IPS DF 6.9 (cell line): ENCODE results near the gene ADGRL3.
"Not testable (repeated sequence)": the region's sequence is repeated elsewhere in the genome, so short reads cannot be mapped to it uniquely, and the experiment has no call there.

Experiments used
- DNase-seq: peaks from one replicate; pipeline ENCODE4 v3.0.0-alpha.2; 2013; ENCODE audit warnings: low read depth, low spot score
- H3K27ac ChIP-seq: one replicate; pipeline ENCODE4 v1.5.1; 2013; ENCODE audit warnings: low read length, control low read depth
- H3K27me3 ChIP-seq: 2 replicates; pipeline ENCODE4 v1.6.1; 2013; ENCODE audit warnings: mild to moderate bottlenecking, low read length; ENCODE audit not compliant: control insufficient read depth, insufficient read depth
- H3K36me3 ChIP-seq: 2 replicates; pipeline ENCODE4 v1.6.1; 2013; ENCODE audit warnings: low read length; ENCODE audit not compliant: control insufficient read depth, insufficient read depth
- H3K4me1 ChIP-seq: 2 replicates; pipeline ENCODE4 v1.6.1; 2013; ENCODE audit warnings: low read length; ENCODE audit not compliant: control insufficient read depth, insufficient read depth
- H3K4me3 ChIP-seq: 2 replicates; pipeline ENCODE4 v1.5.1; 2013; ENCODE audit warnings: mild to moderate bottlenecking, low read length
- H3K9me3 ChIP-seq: 2 replicates; pipeline ENCODE4 v1.6.1; 2013; ENCODE audit warnings: low read length, inconsistent platforms; ENCODE audit not compliant: control insufficient read depth, insufficient read depth
- WGBS: extraction: QIAGEN DNeasy Blood & Tissue Kit; methylation state at CpG from one replicate; pipeline ENCODE4 v1.1.7; 2013; ENCODE audit warnings: mixed read lengths, missing lambda C conversion rate; ENCODE audit not compliant: insufficient read length, insufficient coverage; 5-methylcytosine and 5-hydroxymethylcytosine counted together

The ADGRL3 gene

GRCh38 chr4:61335241-61335763, 135.2 kb downstream of the ADGRL3 start:
- WGBS = no CpG with 5 or more reads among the region's 3 CpGs
- Histone ChIP-seq H3K4me3 (no peak overlapping the region), H3K9me3 (no peaks in the 10 kb centered on the region), H3K27me3 (no peaks in the 10 kb centered on the region), H3K36me3 (no peaks in the 10 kb centered on the region), H3K4me1 (peaks cover 3% of the 10 kb centered on the region; the same call in 1 of the 2 replicates), H3K27ac (no peak overlapping the region)
- no peak for DNase-seq

GRCh38 chr4:61336488-61336887, 136.4 kb downstream of the ADGRL3 start:
- no peaks in the 10 kb centered on the region for H3K27me3 ChIP-seq
- no peaks in the 10 kb centered on the region for H3K9me3 ChIP-seq
- H3K4me3 ChIP-seq = no peak overlapping the region
- WGBS = no CpG with 5 or more reads among the region's 5 CpGs
- DNase-seq = no peak
- H3K36me3 ChIP-seq = no peaks in the 10 kb centered on the region
- H3K27ac ChIP-seq = no peak overlapping the region
- H3K4me1 ChIP-seq = peaks cover 3% of the 10 kb centered on the region; the same call in 1 of the 2 replicates

DNA sequence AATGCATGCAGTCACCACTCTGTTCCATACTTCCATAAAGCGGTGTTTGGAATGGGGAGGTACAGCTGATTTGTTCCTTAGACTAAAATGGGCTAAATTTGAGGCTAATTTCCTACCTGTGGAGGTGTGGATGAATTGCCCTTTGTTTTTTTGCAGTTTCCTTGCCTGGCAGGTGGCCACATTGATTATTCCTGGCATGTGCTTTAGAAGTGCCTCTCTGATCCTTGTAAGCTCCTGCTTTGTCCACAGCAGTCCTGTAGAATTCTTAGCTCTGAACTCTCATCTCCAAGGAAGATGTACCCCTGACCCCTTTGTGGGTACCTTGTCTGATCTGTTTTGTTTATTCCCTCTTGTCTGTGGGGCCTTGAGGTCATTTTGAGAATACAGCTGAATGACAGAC, 136.8 kb downstream of the ADGRL3 start:
- DNase-seq = peak; percentile 35
- Histone ChIP-seq H3K27me3 (no peaks in the 10 kb centered on the region), H3K4me1 (peaks cover 3% of the 10 kb centered on the region; the same call in 1 of the 2 replicates), H3K27ac (no peak overlapping the region), H3K4me3 (no peak overlapping the region), H3K36me3 (no peaks in the 10 kb centered on the region), H3K9me3 (no peaks in the 10 kb centered on the region)
- no CpG with 5 or more reads among the region's 1 CpG for WGBS

- Histone ChIP-seq H3K9me3 (no peaks in the 10 kb centered on the region), H3K4me3 (no peak overlapping the region), H3K27me3 (no peaks in the 10 kb centered on the region), H3K36me3 (no peaks in the 10 kb centered on the region), H3K4me1 (peaks cover 3% of the 10 kb centered on the region; the same call in 1 of the 2 replicates), H3K27ac (no peak overlapping the region)
- no CpG with 5 or more reads among the region's 3 CpGs for WGBS
- DNase-seq = no peak
Observed at GRCh38 chr4:61342061-61342460, 141.9 kb downstream of the ADGRL3 start.

- no peak for DNase-seq
- no peak overlapping the region for H3K4me3 ChIP-seq
- H3K27me3 ChIP-seq = no peaks in the 10 kb centered on the region
- H3K4me1 ChIP-seq = no peaks in the 10 kb centered on the region
- H3K27ac ChIP-seq = no peak overlapping the region
- no peaks in the 10 kb centered on the region; the same call in 1 of the 2 replicates for H3K9me3 ChIP-seq
- H3K36me3 ChIP-seq = no peaks in the 10 kb centered on the region
Observed at GRCh38 chr4:61350932-61351331, 150.8 kb downstream of the ADGRL3 start.

DNA sequence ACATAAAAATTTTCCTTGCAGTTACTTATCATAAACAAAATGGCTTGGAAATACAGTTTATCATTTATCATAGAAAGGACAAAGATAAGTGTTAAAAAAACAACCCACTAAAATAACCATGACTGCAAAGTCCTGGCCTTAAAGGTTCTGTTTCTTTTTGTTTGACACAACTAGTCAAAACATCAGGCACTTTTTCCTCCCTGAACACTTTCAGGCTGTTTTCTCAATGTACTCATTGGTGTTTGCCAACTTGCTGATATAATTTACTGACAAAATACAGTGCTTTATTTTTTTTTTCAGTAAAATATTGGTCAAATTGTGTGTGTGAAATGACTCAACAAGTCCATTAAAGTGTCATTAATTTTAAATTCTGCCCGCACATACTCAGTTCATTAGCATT, 156.6 kb downstream of the ADGRL3 start:
- H3K4me1 ChIP-seq = no peaks in the 10 kb centered on the region
- H3K27ac ChIP-seq = no peak overlapping the region
- DNase-seq = no peak
- H3K9me3 ChIP-seq = no peaks in the 10 kb centered on the region
- no peak overlapping the region for H3K4me3 ChIP-seq
- WGBS = no CpG with 5 or more reads among the region's 1 CpG
- H3K27me3 ChIP-seq = no peaks in the 10 kb centered on the region
- no peaks in the 10 kb centered on the region for H3K36me3 ChIP-seq

- Histone ChIP-seq H3K4me1 (no peaks in the 10 kb centered on the region), H3K9me3 (no peaks in the 10 kb centered on the region), H3K27me3 (no peaks in the 10 kb centered on the region), H3K27ac (no peak overlapping the region), H3K36me3 (no peaks in the 10 kb centered on the region), H3K4me3 (no peak overlapping the region)
- no CpG with 5 or more reads among the region's 3 CpGs for WGBS
- no peak for DNase-seq
Observed at GRCh38 chr4:61359301-61359700, 159.2 kb downstream of the ADGRL3 start.

DNA sequence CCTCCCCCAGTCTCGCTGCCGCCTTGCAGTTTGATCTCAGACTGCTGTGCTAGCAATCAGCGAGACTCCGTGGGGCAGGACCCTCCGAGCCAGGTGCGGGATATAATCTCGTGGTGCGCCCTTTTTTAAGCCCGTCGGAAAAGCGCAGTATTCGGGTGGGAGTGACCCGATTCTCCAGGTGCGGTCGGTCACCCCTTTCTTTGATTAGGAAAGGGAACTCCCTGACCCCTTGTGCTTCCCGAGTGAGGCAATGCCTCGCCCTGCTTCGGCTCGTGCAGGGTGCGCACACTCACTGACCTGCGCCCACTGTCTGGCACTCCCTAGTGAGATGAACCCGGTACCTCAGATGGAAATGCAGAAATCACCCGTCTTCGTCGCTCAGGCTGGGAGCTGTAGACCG, 172.7 kb downstream of the ADGRL3 start:
- H3K4me3 ChIP-seq, H3K9me3 ChIP-seq, H3K36me3 ChIP-seq, DNase-seq, H3K27ac ChIP-seq, H3K27me3 ChIP-seq, H3K4me1 ChIP-seq: not testable (repeated sequence)
- no CpG with 5 or more reads among the region's 26 CpGs for WGBS

GRCh38 chr4:61373901-61374440, 173.8 kb downstream of the ADGRL3 start:
- H3K4me3 ChIP-seq = no peak overlapping the region
- no CpG with 5 or more reads among the region's 1 CpG for WGBS
- H3K36me3 ChIP-seq = no peaks in the 10 kb centered on the region
- H3K4me1 ChIP-seq = no peaks in the 10 kb centered on the region
- H3K9me3 ChIP-seq = no peaks in the 10 kb centered on the region
- H3K27me3 ChIP-seq = no peaks in the 10 kb centered on the region
- DNase-seq = no peak
- H3K27ac ChIP-seq = no peak overlapping the region

DNA sequence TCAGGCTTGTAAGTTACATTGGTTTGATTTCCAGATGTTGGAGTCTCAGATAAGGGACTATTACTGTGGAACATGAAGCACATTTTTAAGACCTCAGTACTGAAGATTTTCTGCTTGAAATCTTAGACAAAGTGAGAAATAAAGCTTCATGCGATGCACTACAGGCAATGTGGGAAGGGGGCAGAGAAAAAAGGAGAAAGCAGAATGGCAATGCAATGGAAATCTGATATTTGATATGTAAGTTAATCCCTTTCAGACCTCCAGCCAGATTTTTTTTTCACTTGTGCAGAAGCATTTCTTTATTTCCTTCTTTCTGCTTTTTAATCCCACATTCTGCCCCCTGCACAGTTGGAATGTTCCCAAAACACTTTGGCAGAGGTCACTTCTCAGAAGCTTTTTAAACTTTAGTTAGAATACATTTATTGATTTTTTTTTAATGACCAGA, 174.3 kb downstream of the ADGRL3 start:
- no peak overlapping the region for H3K27ac ChIP-seq
- H3K9me3 ChIP-seq = no peaks in the 10 kb centered on the region
- no peaks in the 10 kb centered on the region for H3K4me1 ChIP-seq
- H3K36me3 ChIP-seq = no peaks in the 10 kb centered on the region
- H3K4me3 ChIP-seq = no peak overlapping the region
- no CpG with 5 or more reads among the region's 1 CpG for WGBS
- H3K27me3 ChIP-seq = no peaks in the 10 kb centered on the region
- no peak for DNase-seq

DNA sequence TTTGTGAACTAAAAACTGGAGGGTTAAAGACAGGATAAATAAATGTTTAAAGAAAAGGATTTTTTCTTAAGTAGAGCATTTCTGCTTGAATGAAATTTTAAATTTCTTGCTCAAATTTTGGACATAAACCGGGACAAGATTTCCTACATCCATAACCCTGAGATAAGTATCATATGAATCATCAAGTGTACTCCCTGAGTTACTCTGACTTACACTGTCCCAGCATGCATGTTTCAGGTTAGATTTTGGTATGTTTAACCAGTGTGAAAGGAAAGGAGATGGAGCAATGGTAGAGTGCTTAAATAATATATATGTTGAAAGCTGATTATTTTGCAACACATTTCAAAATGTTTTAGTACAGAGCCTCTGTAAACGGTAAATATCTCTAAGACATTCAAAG, 175.2 kb downstream of the ADGRL3 start:
- H3K36me3 ChIP-seq = no peaks in the 10 kb centered on the region
- H3K4me1 ChIP-seq = no peaks in the 10 kb centered on the region
- no peaks in the 10 kb centered on the region for H3K27me3 ChIP-seq
- no peaks in the 10 kb centered on the region for H3K9me3 ChIP-seq
- no peak overlapping the region for H3K27ac ChIP-seq
- WGBS = no CpG with 5 or more reads among the region's 2 CpGs
- no peak for DNase-seq
- no peak overlapping the region for H3K4me3 ChIP-seq
